HCT116 (cell line): Measurements from ENCODE around the gene GCC1. TPM values are rescaled to one million over a fixed set of nuclear protein-coding genes. Genes with fewer than 3 reads are reported as not detected.

Source experiments
- ATAC-seq: fragments of 200-7000 bp; cut with Tn5 transposase; 2 replicates; pipeline ENCODE4 v1.9.1; 2020; ENCODE audit warnings: mild to moderate bottlenecking, moderate library complexity
- BruUV-seq: library from RNA; stranded (reverse); fragments of 400-500 nt; replicated peaks from 2 replicates; lab custom pipeline; 2021; lab: Mats Ljungman, UMichigan
- CTCF ChIA-PET: fragments of 300-600 bp; sonication (Branson Sonifier 250); formaldehyde crosslinking; loops from one replicate; lab custom pipeline; 2021; ENCODE audit warnings: antibody characterized with exemption; lab: Charles Lee
- POLR2A ChIA-PET: fragments of 300-600, 350-600 bp; sonication (Branson Sonifier 250); formaldehyde crosslinking; loops from one replicate; lab custom pipeline; 2021; ENCODE audit warnings: antibody characterized with exemption; lab: Charles Lee
- RAD21 ChIA-PET, 2 experiments: fragments of 300-600 bp; sonication (Branson Sonifier 250); formaldehyde crosslinking; loops; one replicate each; lab custom pipeline; 2023; ENCODE audit warnings: low total read pairs in 2 of 2; ENCODE audit not compliant: uncharacterized antibody in 2 of 2, unreplicated experiment in 2 of 2, low non-redundant PET in 1 of 2; lab: Charles Lee
- DNase-seq: peaks from one replicate; pipeline ENCODE4 v3.0.0-alpha.2; 2010; ENCODE audit warnings: low read depth, low spot score
- H2AFZ ChIP-seq: fragments of 200-600 bp; shearing (Covaris generic), sonication (generic); 2 replicates; pipeline ENCODE4 v1.6.1; 2017; ENCODE audit warnings: low read depth, mixed run types, mixed read lengths, antibody characterized with exemption, low read length; ENCODE audit not compliant: poor library complexity, severe bottlenecking
- H3K27ac ChIP-seq: 2 replicates; pipeline ENCODE4 v1.5.1; 2012; ENCODE audit warnings: low read depth, low read length
- H3K27me3 ChIP-seq: fragments of 200-600 bp; sonication (generic); 2 replicates; pipeline ENCODE4 v1.6.1; 2016; ENCODE audit warnings: mixed run types, low read length, mixed read lengths; ENCODE audit not compliant: insufficient read depth
- H3K36me3 ChIP-seq, 2 experiments: fragments of 200-500 bp in 1 of 2; fragments of 200-600 bp in 1 of 2; sonication (Bioruptor generic) in 1 of 2; sonication (generic) in 1 of 2; 2 replicates each; pipeline versions ENCODE4 v1.5.1 to v1.6.1; 2014 to 2016; ENCODE audit warnings: low read length in 2 of 2, inconsistent platforms in 1 of 2, mixed read lengths in 1 of 2, mixed run types in 1 of 2; ENCODE audit not compliant: insufficient read depth in 2 of 2, control insufficient read depth in 1 of 2
- H3K4me1 ChIP-seq, 2 experiments: fragments of 200-600 bp in 1 of 2; sonication (generic) in 1 of 2; 2 replicates each; pipeline versions ENCODE4 v1.5.1 to v1.6.1; 2012 to 2017; ENCODE audit warnings: low read length in 2 of 2, inconsistent platforms in 1 of 2, mild to moderate bottlenecking in 1 of 2, mixed read lengths in 1 of 2, mixed run types in 1 of 2, moderate library complexity in 1 of 2; ENCODE audit not compliant: insufficient read depth in 2 of 2, control insufficient read depth in 1 of 2
- H3K4me2 ChIP-seq: fragments of 200-600 bp; sonication (generic); 2 replicates; pipeline ENCODE4 v1.6.1; 2017; ENCODE audit warnings: mixed run types, low read length, mixed read lengths
- H3K4me3 ChIP-seq, 2 experiments: fragments of 200-600 bp in 1 of 2; sonication (generic) in 1 of 2; replicated peaks in 1 of 2; 2 replicates each; pipeline ENCODE4 v1.5.1; 2011 to 2016; ENCODE audit warnings: low read length in 2 of 2, control low read depth in 1 of 2, low read depth in 1 of 2, mild to moderate bottlenecking in 1 of 2, mixed read lengths in 1 of 2, mixed run types in 1 of 2
- H3K79me2 ChIP-seq: fragments of 200-600 bp; sonication (generic); 2 replicates; pipeline ENCODE4 v1.6.1; 2017; ENCODE audit warnings: mild to moderate bottlenecking, mixed run types, low read length, moderate library complexity, mixed read lengths; ENCODE audit not compliant: insufficient read depth
- H3K9ac ChIP-seq: fragments of 200-600 bp; sonication (generic); 2 replicates; pipeline ENCODE4 v1.6.1; 2016; ENCODE audit warnings: low read length, mixed read lengths
- H3K9me2 ChIP-seq: fragments of 200-600 bp; sonication (generic), shearing (Covaris generic); 2 replicates; pipeline ENCODE4 v1.6.1; 2017; ENCODE audit warnings: mixed run types, mild to moderate bottlenecking, moderate library complexity; ENCODE audit not compliant: insufficient read depth
- H3K9me3 ChIP-seq, 2 experiments: fragments of 200-500 bp in 1 of 2; fragments of 200-600 bp in 1 of 2; sonication (Bioruptor generic) in 1 of 2; sonication (generic) in 1 of 2; 2 replicates each; pipeline ENCODE4 v1.6.1; 2014 to 2017; ENCODE audit warnings: low read length in 2 of 2, mixed read lengths in 2 of 2, inconsistent platforms in 1 of 2, low read depth in 1 of 2, mild to moderate bottlenecking in 1 of 2, mixed run types in 1 of 2, moderate library complexity in 1 of 2; ENCODE audit not compliant: control insufficient read depth in 1 of 2, insufficient read depth in 1 of 2
- H4K20me1 ChIP-seq: fragments of 200-600 bp; sonication (generic), shearing (Covaris generic); 2 replicates; pipeline ENCODE4 v1.6.1; 2017; ENCODE audit warnings: mixed run types, mild to moderate bottlenecking, moderate library complexity; ENCODE audit not compliant: insufficient read depth
- CBX3 ChIP-seq: IDR thresholded peaks from 2 replicates; pipeline ENCODE4 v1.6.1; 2012; ENCODE audit warnings: low read depth
- EGR1 ChIP-seq: IDR thresholded peaks from 2 replicates; pipeline ENCODE4 v1.6.1; 2012; ENCODE audit warnings: low read depth
- ELF1 ChIP-seq: IDR thresholded peaks from 2 replicates; pipeline ENCODE4 v1.6.1; 2012; ENCODE audit warnings: low read depth, borderline replicate concordance
- EZH2 ChIP-seq: fragments of 200-600 bp; sonication (generic); IDR thresholded peaks from 2 replicates; pipeline ENCODE4 v1.6.1; 2017; ENCODE audit warnings: antibody characterized with exemption, mixed run types
- EZH2phosphoT487 ChIP-seq: fragments of 200-600 bp; IDR thresholded peaks from 2 replicates; pipeline ENCODE4 v1.6.1; 2018; ENCODE audit warnings: antibody characterized with exemption, borderline replicate concordance
- FOSL1 ChIP-seq: IDR thresholded peaks from 2 replicates; pipeline ENCODE4 v1.6.1; 2012; ENCODE audit warnings: low read depth
- JUND ChIP-seq: IDR thresholded peaks from 2 replicates; pipeline ENCODE4 v1.6.1; 2012
- POLR2A ChIP-seq: IDR thresholded peaks from 2 replicates; pipeline ENCODE4 v1.7.0; 2011; ENCODE audit warnings: borderline replicate concordance; ENCODE audit not compliant: insufficient read depth, insufficient read length; ENCODE audit errors: extremely low read depth
- RAD21 ChIP-seq: IDR thresholded peaks from 2 replicates; pipeline ENCODE4 v1.6.1; 2012; ENCODE audit warnings: low read depth, mild to moderate bottlenecking
- REST ChIP-seq: IDR thresholded peaks from 2 replicates; pipeline ENCODE4 v1.6.1; 2012; ENCODE audit warnings: low read depth
- SP1 ChIP-seq: IDR thresholded peaks from 2 replicates; pipeline ENCODE4 v1.6.1; 2012; ENCODE audit warnings: low read depth
- TCF7L2 ChIP-seq: IDR thresholded peaks from 2 replicates; pipeline ENCODE4 v1.7.0; 2011; ENCODE audit warnings: borderline replicate concordance, inconsistent platforms; ENCODE audit not compliant: insufficient read depth, insufficient read length; ENCODE audit errors: extremely low read depth
- ZFX ChIP-seq: fragments of 450-650 bp; IDR thresholded peaks from 2 replicates; pipeline ENCODE4 v1.6.1; 2017
- ZNF274 ChIP-seq: fragments of 200-500 bp; sonication (Bioruptor generic); IDR thresholded peaks from 2 replicates; pipeline ENCODE4 v1.6.1; 2014; ENCODE audit warnings: mild to moderate bottlenecking, low read depth, low read length, inconsistent platforms
- intact Hi-C: fragments of 100-400 bp; cut with micrococcal nuclease; formaldehyde crosslinking; loops from 2 replicates; pipeline ENCODE4 v1.10.0; 2022
- total RNA-seq: library from RNA; stranded (reverse); gene quantifications from one replicate; pipeline ENCODE4 v1.2.1, GENCODE V29; 2021; ENCODE audit not compliant: unreplicated experiment
- TF ChIP-seq, protein P1 (sequence below): IDR thresholded peaks from 2 replicates; pipeline ENCODE4 v1.6.1; 2012
- TF ChIP-seq, protein P2 (sequence below), 3 experiments: fragments of 200-600 bp in 1 of 3; sonication (generic) in 1 of 3; IDR thresholded peaks in 2 of 3; conservative IDR thresholded peaks in 1 of 3; 2 replicates each; pipeline ENCODE4 v1.5.1; 2012 to 2017; ENCODE audit warnings: low read depth in 2 of 3, low read length in 2 of 3, antibody characterized with exemption in 1 of 3, borderline replicate concordance in 1 of 3, control low read depth in 1 of 3, mild to moderate bottlenecking in 1 of 3, mixed read lengths in 1 of 3, mixed run types in 1 of 3, moderate library complexity in 1 of 3; ENCODE audit not compliant: insufficient read depth in 1 of 3

The GCC1 gene
- total RNA-seq, 1 experiment from 2014 or later: 17.9 TPM

DNA sequence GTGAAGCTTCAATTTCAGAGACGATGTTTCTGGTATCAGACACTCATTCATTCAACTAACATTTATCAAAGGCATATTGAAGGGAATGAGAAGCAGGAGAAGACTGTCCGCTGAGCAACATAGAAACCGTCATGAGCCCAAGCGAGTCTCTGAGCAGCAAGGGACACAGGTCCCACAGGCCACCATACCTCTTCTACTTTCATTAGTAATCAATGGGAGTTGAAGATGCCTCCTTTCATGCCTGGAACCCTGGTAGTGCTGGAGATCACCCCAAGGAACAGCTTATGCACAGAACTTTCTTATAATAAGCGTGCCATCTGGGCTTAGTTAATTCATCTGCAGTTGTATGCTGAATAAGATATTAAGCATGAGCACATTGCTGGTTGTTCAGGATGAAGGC, 31.3 kb upstream of the GCC1 start:
- H2AFZ ChIP-seq: no peak overlapping the region
- CTCF ChIA-PET: interaction anchor here (0.9 to 1.2 kb wide), 2 partner anchors 12 to 19 kb away, joined by 3 to 7 read pairs; no protein-coding TSS in a partner anchor
- BruUV-seq: no TSS peak
- POLR2A ChIA-PET: no interaction called here
- no peaks in the 10 kb centered on the region for H3K9me3 ChIP-seq
- no peaks in the 10 kb centered on the region for H3K9me2 ChIP-seq
- RAD21 ChIA-PET: no interaction called here
- no peak overlapping the region for H3K27ac ChIP-seq
- TF ChIP-seq EZH2 (peak; percentile 38; the same call in 1 of the 2 replicates), ELF1 (no peak), SP1 (no peak), EZH2phosphoT487 (0 out of 2 replicates have a peak, but pooled peaks have one; percentile 91)
- H3K9ac ChIP-seq: no peak overlapping the region
- ATAC-seq (no peak), DNase-seq (no peak)
- no peaks in the 10 kb centered on the region for H4K20me1 ChIP-seq
- intact Hi-C loops: no loop called here
- H3K4me3 ChIP-seq: no peak overlapping the region
- H3K36me3 ChIP-seq: no peaks in the 10 kb centered on the region
- peaks cover 82% of the 10 kb centered on the region for H3K27me3 ChIP-seq
- H3K4me2 ChIP-seq: no peak overlapping the region
- H3K79me2 ChIP-seq: no peaks in the 10 kb centered on the region
- no peaks in the 10 kb centered on the region for H3K4me1 ChIP-seq

- ATAC-seq: no peak
- Histone ChIP-seq H3K9ac (no peak overlapping the region), H3K4me1 (no peaks in the 10 kb centered on the region), H3K27ac (no peak overlapping the region), H2AFZ (no peak overlapping the region), H3K27me3 (peaks cover 41% of the 10 kb centered on the region), H4K20me1 (no peaks in the 10 kb centered on the region), H3K9me3 (peaks cover 0 to 6% of the 10 kb centered on the region in 2 experiments; a peak in 1 of 4 replicates), H3K36me3 (no peaks in the 10 kb centered on the region), H3K9me2 (no peaks in the 10 kb centered on the region), H3K4me2 (no peak overlapping the region), H3K79me2 (no peaks in the 10 kb centered on the region), H3K4me3 (no peak overlapping the region)
- intact Hi-C loops: no loop called here
- no peak for DNase-seq
- CTCF ChIA-PET: no interaction called here
- POLR2A ChIA-PET: no interaction called here
- no TSS peak for BruUV-seq
- RAD21 ChIA-PET: no interaction called here
- no peak for TF ChIP-seq ELF1
- TF ChIP-seq, protein P1, sequence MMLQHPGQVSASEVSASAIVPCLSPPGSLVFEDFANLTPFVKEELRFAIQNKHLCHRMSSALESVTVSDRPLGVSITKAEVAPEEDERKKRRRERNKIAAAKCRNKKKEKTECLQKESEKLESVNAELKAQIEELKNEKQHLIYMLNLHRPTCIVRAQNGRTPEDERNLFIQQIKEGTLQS: no peak
- TF ChIP-seq ZFX: no peak
- TF ChIP-seq EZH2phosphoT487: no peak
- TF ChIP-seq ZNF274: no peak
- no peak for TF ChIP-seq POLR2A
- TF ChIP-seq REST: no peak
- TF ChIP-seq JUND: no peak
- no peak for TF ChIP-seq SP1
- TF ChIP-seq, protein P2, sequence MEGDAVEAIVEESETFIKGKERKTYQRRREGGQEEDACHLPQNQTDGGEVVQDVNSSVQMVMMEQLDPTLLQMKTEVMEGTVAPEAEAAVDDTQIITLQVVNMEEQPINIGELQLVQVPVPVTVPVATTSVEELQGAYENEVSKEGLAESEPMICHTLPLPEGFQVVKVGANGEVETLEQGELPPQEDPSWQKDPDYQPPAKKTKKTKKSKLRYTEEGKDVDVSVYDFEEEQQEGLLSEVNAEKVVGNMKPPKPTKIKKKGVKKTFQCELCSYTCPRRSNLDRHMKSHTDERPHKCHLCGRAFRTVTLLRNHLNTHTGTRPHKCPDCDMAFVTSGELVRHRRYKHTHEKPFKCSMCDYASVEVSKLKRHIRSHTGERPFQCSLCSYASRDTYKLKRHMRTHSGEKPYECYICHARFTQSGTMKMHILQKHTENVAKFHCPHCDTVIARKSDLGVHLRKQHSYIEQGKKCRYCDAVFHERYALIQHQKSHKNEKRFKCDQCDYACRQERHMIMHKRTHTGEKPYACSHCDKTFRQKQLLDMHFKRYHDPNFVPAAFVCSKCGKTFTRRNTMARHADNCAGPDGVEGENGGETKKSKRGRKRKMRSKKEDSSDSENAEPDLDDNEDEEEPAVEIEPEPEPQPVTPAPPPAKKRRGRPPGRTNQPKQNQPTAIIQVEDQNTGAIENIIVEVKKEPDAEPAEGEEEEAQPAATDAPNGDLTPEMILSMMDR (IDR thresholded peaks at IDR 0.05 in 2 of 3, conservative IDR thresholded peaks at IDR 0.05 in 1 of 3; ENCODE audit: borderline replicate concordance in 1 of 3, insufficient read depth in 1 of 3, low read depth in 2 of 3, low read length in 2 of 3): no peak
- no peak for TF ChIP-seq FOSL1
- no peak for TF ChIP-seq RAD21
- TF ChIP-seq TCF7L2: no peak
- no peak for TF ChIP-seq CBX3
- no peak for TF ChIP-seq EGR1
- TF ChIP-seq EZH2: no peak
Measured at GRCh38 chr7:127612263-127612662, 26.9 kb upstream of the GCC1 start.
